GM20000 (cell line): ENCODE results near the gene TAS1R2.
"Not testable (repeated sequence)": the region's sequence is repeated elsewhere in the genome, so short reads cannot be mapped to it uniquely, and the experiment has no call there.

Source experiments
- DNase-seq: peaks from one replicate; pipeline ENCODE4 v3.0.0; 2012; ENCODE audit warnings: low spot score
- TF ChIP-seq, protein P1 (sequence below): IDR thresholded peaks from 2 replicates; pipeline ENCODE4 v1.5.1; 2012; ENCODE audit warnings: mild to moderate bottlenecking, control low read depth; ENCODE audit errors: extremely low read depth, missing control alignments

Gene TAS1R2

DNA sequence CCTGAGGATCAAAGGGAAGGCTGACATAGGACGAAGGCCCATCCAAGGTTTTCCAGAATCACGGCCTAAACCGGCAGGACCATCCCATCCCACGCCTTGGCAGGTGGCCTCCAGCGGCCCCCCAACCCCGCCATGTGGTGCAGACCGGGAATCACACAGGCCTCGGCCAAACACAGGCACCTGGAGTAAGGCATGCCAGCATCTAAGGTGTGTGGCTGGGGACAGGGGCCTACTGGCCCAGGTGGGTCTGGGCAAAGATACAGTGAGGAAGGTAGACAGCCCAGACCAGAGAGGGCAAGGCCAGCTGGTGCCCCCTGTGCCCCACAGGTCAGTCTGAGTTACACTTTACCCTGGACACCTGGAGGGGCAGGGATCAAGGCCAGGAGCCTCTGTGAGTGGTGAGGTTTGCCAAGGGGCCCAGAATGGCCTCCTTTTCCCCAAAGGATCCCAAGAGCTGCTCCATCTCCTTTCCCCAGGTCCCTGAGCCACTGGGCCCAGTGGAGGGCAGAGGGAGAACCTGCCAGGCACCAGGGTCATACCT lies 12.7 kb upstream of the TAS1R2 start:
- TF ChIP-seq, protein P1, sequence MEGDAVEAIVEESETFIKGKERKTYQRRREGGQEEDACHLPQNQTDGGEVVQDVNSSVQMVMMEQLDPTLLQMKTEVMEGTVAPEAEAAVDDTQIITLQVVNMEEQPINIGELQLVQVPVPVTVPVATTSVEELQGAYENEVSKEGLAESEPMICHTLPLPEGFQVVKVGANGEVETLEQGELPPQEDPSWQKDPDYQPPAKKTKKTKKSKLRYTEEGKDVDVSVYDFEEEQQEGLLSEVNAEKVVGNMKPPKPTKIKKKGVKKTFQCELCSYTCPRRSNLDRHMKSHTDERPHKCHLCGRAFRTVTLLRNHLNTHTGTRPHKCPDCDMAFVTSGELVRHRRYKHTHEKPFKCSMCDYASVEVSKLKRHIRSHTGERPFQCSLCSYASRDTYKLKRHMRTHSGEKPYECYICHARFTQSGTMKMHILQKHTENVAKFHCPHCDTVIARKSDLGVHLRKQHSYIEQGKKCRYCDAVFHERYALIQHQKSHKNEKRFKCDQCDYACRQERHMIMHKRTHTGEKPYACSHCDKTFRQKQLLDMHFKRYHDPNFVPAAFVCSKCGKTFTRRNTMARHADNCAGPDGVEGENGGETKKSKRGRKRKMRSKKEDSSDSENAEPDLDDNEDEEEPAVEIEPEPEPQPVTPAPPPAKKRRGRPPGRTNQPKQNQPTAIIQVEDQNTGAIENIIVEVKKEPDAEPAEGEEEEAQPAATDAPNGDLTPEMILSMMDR, result no peak
- no peak for DNase-seq

DNA sequence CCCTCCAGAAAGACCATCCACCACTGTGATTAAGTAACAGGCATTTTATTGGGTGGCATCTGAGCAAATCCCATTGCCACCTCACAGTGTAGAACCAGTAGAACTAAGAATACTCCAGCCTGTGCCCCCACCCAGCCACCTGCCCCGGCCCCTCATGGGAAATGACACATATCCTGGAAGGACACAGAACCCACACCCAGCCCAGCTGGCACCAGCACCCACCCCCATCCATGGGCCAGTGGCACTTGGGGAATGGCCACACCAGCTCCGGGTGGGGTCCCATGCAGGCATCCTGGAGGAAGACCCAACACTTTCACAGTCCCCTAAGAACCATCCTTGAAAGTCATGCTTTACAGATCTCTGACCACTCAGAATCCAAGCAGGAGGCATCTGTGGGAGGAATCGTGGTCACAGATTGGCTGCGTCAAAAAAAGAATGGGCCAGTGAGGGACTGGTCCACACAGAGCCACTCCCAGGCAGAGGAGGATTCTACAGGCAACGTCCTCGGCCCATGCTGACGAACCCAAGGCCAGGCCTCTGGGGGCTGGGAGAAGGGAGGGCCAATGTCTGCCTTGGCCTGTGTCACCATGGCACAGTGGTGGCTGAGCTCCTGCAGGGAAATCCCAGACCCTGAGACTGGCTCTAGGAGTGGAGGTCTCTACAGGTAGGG lies 12.1 kb upstream of the TAS1R2 start:
- TF ChIP-seq, protein P1, result no peak
- no peak for DNase-seq

DNA sequence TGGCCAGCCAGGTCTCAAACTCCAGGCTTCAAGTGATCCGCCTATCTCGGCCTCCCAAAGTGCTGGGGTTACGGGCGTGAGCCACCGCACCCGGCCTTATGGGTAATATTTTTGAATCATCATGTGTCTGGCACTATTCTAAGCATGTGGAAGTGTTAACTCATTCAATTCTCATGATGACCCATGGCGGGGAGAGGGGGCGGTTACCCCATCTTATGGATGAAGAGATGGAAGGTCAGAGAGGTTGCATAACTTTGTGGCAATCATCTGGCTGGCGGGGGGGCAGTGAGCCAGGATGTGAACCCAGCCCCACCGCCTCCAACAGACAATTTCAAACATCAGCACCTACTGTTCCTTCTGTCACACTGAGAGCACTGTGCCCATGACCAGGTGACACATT lies 11.5 kb upstream of the TAS1R2 start:
- TF ChIP-seq, protein P1, result no peak
- DNase-seq, result no peak

DNA sequence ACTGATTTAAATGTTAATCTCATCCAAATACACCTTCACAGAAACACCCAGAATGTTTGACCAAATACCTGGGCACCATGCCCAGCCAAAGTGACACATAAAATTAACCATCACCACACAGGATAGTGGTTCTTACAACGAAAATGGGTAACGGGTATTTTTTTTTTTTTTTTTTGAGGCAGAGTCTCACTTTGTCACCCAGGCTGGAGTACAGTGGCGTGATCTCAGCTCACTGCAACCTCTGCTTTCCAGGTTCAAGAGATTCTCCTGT lies 11.1 kb upstream of the TAS1R2 start:
- DNase-seq, result not testable (repeated sequence)

GRCh38 chr1:18869847-18870594 lies 10.6 kb upstream of the TAS1R2 start:
- TF ChIP-seq, protein P1, result no peak
- no peak for DNase-seq

GRCh38 chr1:18868801-18869424 lies 9.5 kb upstream of the TAS1R2 start:
- no peak for DNase-seq
- TF ChIP-seq, protein P1, result no peak

GRCh38 chr1:18868354-18868753 lies 8.9 kb upstream of the TAS1R2 start:
- TF ChIP-seq, protein P1, result no peak
- no peak for DNase-seq
